22Rv1 (cell line): ENCODE measurements around the gene FLNB.

Experiments
- ZFX ChIP-seq: fragments of 450-650 bp; IDR thresholded peaks from 2 replicates; pipeline ENCODE4 v1.6.1; 2017; ENCODE audit warnings: antibody characterized with exemption, borderline replicate concordance
- TF ChIP-seq, protein P1 (sequence below): fragments of 450-650 bp; IDR thresholded peaks from 2 replicates; pipeline ENCODE4 v1.5.1; 2017; ENCODE audit warnings: mild to moderate bottlenecking

DNA sequence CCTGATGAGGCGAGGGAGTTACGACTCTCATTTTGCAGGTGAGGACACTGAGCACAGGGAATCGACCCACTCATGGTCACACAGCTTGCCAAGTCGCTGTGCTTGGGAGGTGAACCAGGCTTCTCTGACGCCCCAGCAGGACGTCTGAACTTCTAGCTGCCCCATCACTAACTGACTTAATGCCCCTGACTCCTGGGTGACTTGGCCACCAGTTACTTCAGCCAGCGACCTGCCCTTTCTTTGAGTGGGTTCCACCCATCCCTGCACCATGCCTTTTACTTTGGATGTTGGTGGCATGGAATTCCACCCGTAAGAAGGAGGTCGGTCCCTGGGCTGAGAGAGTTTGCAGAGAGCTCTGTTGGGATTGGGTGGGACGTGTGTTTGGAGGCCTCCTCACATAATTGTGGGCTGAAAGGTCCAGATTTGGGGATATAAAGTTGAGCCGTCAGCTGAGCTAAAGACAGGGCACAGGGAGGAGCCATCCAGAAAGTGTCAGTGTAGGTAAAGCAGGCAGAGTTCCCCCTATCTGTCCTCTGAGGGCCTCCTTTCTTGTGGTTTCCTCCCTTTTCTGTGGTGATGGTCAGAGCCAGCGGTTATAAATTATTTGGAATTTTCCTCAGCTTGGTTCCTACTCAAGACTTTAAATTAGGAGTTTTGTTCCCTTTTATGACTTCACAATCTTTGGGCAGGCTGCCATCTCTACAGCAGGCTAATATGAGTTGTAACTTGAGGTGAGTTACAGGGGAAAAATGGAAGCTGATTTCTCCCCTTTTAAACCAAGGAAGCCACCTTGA lies 55.0 kb downstream of the FLNB start:
- TF ChIP-seq, protein P1, sequence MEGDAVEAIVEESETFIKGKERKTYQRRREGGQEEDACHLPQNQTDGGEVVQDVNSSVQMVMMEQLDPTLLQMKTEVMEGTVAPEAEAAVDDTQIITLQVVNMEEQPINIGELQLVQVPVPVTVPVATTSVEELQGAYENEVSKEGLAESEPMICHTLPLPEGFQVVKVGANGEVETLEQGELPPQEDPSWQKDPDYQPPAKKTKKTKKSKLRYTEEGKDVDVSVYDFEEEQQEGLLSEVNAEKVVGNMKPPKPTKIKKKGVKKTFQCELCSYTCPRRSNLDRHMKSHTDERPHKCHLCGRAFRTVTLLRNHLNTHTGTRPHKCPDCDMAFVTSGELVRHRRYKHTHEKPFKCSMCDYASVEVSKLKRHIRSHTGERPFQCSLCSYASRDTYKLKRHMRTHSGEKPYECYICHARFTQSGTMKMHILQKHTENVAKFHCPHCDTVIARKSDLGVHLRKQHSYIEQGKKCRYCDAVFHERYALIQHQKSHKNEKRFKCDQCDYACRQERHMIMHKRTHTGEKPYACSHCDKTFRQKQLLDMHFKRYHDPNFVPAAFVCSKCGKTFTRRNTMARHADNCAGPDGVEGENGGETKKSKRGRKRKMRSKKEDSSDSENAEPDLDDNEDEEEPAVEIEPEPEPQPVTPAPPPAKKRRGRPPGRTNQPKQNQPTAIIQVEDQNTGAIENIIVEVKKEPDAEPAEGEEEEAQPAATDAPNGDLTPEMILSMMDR, result no peak
- no peak for TF ChIP-seq ZFX
